Adrenal gland (tissue), 5 donors: ENCODE results near the gene TYMP.

ENCODE experiments used
- CTCF ChIP-seq, 6 experiments: fragments of 450-650 bp in 4 of 6; fragments of 200-600 bp in 2 of 6; sonication (generic) in 1 of 6; IDR thresholded peaks; 1 replicate in 5 of 6; 2 replicates in 1 of 6; pipeline versions ENCODE4 v1.5.1 to v1.8.0; 2016 to 2021; ENCODE audit warnings: antibody characterized with exemption in 6 of 6, mild to moderate bottlenecking in 2 of 6, moderate library complexity in 1 of 6
- POLR2A ChIP-seq, 2 donors: fragments of 450-650 bp; IDR thresholded peaks; one replicate each; pipeline ENCODE4 v1.6.1; 2017; ENCODE audit warnings: antibody characterized with exemption in 2 of 2, mild to moderate bottlenecking in 2 of 2, moderate library complexity in 1 of 2
- donor health status: DM: no; HTN: no; CAD: no.

GRCh38 chr22:50505276-50505775, 24.5 kb downstream of the TYMP start:
- no peak for TF ChIP-seq POLR2A (IDR thresholded peaks at IDR 0.05)
- TF ChIP-seq CTCF (IDR thresholded peaks at IDR 0.05), result no peak
